Measurements from ENCODE around the gene TENM4.

- TF ChIP-seq CTCF (IDR thresholded peaks at IDR 0.05), result no peak
- no peak for TF ChIP-seq POLR2A (IDR thresholded peaks at IDR 0.05)
These were observed 617.9 kb downstream of the TENM4 start for GRCh38 chr11:78822931-78823423.

Measured in uterus (tissue), 2 donors.